RWPE2 (cell line): ENCODE measurements around the gene CD28.

Experiments
- ATAC-seq: fragments of 200-7000 bp; cut with Tn5 transposase; 3 replicates; pipeline ENCODE4 v1.9.1; 2021; ENCODE audit warnings: low read depth
- DNase-seq: peaks from one replicate; pipeline ENCODE4 v3.0.0-alpha.2; 2020; ENCODE audit warnings: low spot score
- H3K27ac ChIP-seq: fragments of 450-650 bp; 2 replicates; pipeline ENCODE4 v1.5.1; 2017; ENCODE audit warnings: mild to moderate bottlenecking; ENCODE audit not compliant: poor library complexity, severe bottlenecking
- H3K27me3 ChIP-seq: fragments of 250-450 bp; sonication (Bioruptor Pico); 2 replicates; pipeline ENCODE4 v1.5.1; 2021; ENCODE audit warnings: mild to moderate bottlenecking, moderate library complexity; ENCODE audit not compliant: insufficient read depth, poor library complexity, severe bottlenecking
- H3K36me3 ChIP-seq: fragments of 250-450 bp; sonication (Bioruptor Pico); 2 replicates; pipeline ENCODE4 v1.5.1; 2020; ENCODE audit warnings: low read depth, mild to moderate bottlenecking, moderate library complexity
- H3K4me1 ChIP-seq: fragments of 250-450 bp; sonication (Bioruptor Pico); 2 replicates; pipeline ENCODE4 v1.5.1; 2021; ENCODE audit warnings: mild to moderate bottlenecking, moderate library complexity; ENCODE audit not compliant: insufficient read depth, poor library complexity, severe bottlenecking
- H3K4me3 ChIP-seq: fragments of 250-450 bp; sonication (Bioruptor Pico); 2 replicates; pipeline ENCODE4 v1.5.1; 2021; ENCODE audit warnings: mild to moderate bottlenecking, moderate library complexity; ENCODE audit not compliant: severe bottlenecking
- H3K9me3 ChIP-seq: fragments of 250-450 bp; sonication (Bioruptor Pico); 2 replicates; pipeline ENCODE4 v1.5.1; 2021; ENCODE audit warnings: mild to moderate bottlenecking, moderate library complexity; ENCODE audit not compliant: severe bottlenecking
- CTCF ChIP-seq: fragments of 450-650 bp; IDR thresholded peaks from one replicate; pipeline ENCODE4 v1.5.1; 2017; ENCODE audit warnings: mild to moderate bottlenecking, moderate library complexity; ENCODE audit not compliant: poor library complexity, severe bottlenecking

The CD28 gene

GRCh38 chr2:203763241-203763937 is 57.0 kb downstream of the CD28 start:
- H3K9me3 ChIP-seq = no peaks in the 10 kb centered on the region
- H3K27ac ChIP-seq = no peak overlapping the region
- H3K4me3 ChIP-seq = no peak overlapping the region
- ATAC-seq (no peak), DNase-seq (no peak)
- H3K36me3 ChIP-seq = no peaks in the 10 kb centered on the region
- peaks cover 20% of the 10 kb centered on the region for H3K4me1 ChIP-seq
- no peaks in the 10 kb centered on the region for H3K27me3 ChIP-seq
- no peak for TF ChIP-seq CTCF

- Histone ChIP-seq H3K27me3 (no peaks in the 10 kb centered on the region), H3K4me1 (peaks cover 13% of the 10 kb centered on the region), H3K4me3 (no peak overlapping the region), H3K27ac (no peak overlapping the region), H3K9me3 (no peaks in the 10 kb centered on the region), H3K36me3 (no peaks in the 10 kb centered on the region)
- ATAC-seq (no peak), DNase-seq (no peak)
- no peak for TF ChIP-seq CTCF
These were observed 57.7 kb downstream of the CD28 start for GRCh38 chr2:203763938-203764664.

- H3K36me3 ChIP-seq = no peaks in the 10 kb centered on the region
- DNase-seq (no peak), ATAC-seq (no peak)
- H3K9me3 ChIP-seq = no peaks in the 10 kb centered on the region
- H3K27me3 ChIP-seq = no peaks in the 10 kb centered on the region
- no peak overlapping the region for H3K4me3 ChIP-seq
- no peak for TF ChIP-seq CTCF
- no peaks in the 10 kb centered on the region for H3K4me1 ChIP-seq
- no peak overlapping the region for H3K27ac ChIP-seq
These were observed 66.2 kb downstream of the CD28 start for GRCh38 chr2:203772456-203773165.

GRCh38 chr2:203774760-203775159 is 68.3 kb downstream of the CD28 start:
- Histone ChIP-seq H3K36me3 (no peaks in the 10 kb centered on the region), H3K4me1 (no peaks in the 10 kb centered on the region), H3K9me3 (no peaks in the 10 kb centered on the region), H3K4me3 (no peak overlapping the region), H3K27me3 (no peaks in the 10 kb centered on the region), H3K27ac (no peak overlapping the region)
- DNase-seq = no peak
- ATAC-seq = no peak
- TF ChIP-seq CTCF = no peak
